A673 (cell line): Measurements from ENCODE around the gene PYCR2.

Experiments
- CTCF ChIP-seq: fragments of 300-800, 200-600 bp; sonication (generic); conservative IDR thresholded peaks from 2 replicates; pipeline ENCODE4 v1.5.1; 2017; ENCODE audit warnings: low read depth, mild to moderate bottlenecking, antibody characterized with exemption, low read length, moderate library complexity, mixed read lengths
- EZH2 ChIP-seq: fragments of 200-600 bp; sonication (generic); IDR thresholded peaks from 2 replicates; pipeline ENCODE4 v1.6.1; 2017; ENCODE audit warnings: borderline replicate concordance, low read depth, mild to moderate bottlenecking, mixed read lengths, antibody characterized with exemption, low read length; ENCODE audit not compliant: poor library complexity, severe bottlenecking

GRCh38 chr1:225926551-225927113 lies 2.6 kb upstream of the PYCR2 start:
- TF ChIP-seq CTCF (no peak), EZH2 (no peak)
